GM19023 (cell line): ENCODE measurements around the gene DSCAML1.

Experiments used
- ATAC-seq: cut with Tn5 transposase; IDR thresholded peaks from one replicate; pipeline ENCODE4 v1.9.1; 2021; ENCODE audit warnings: mild to moderate bottlenecking, moderate library complexity; ENCODE audit not compliant: unreplicated experiment

Gene DSCAML1

GRCh38 chr11:117510646-117511045 lies 286.4 kb downstream of the DSCAML1 start:
- ATAC-seq, result no peak

GRCh38 chr11:117509543-117509942 lies 287.5 kb downstream of the DSCAML1 start:
- ATAC-seq, result no peak

- no peak for ATAC-seq
Observed at GRCh38 chr11:117506971-117507370, 290.0 kb downstream of the DSCAML1 start.

GRCh38 chr11:117505285-117505970 lies 291.6 kb downstream of the DSCAML1 start:
- ATAC-seq, result no peak

- ATAC-seq, result no peak
Observed at GRCh38 chr11:117502779-117503100, 294.3 kb downstream of the DSCAML1 start.

GRCh38 chr11:117502015-117502778 lies 294.8 kb downstream of the DSCAML1 start:
- no peak for ATAC-seq

- no peak for ATAC-seq
Observed at GRCh38 chr11:117501237-117501898, 295.6 kb downstream of the DSCAML1 start.

GRCh38 chr11:117498791-117499190 lies 298.2 kb downstream of the DSCAML1 start:
- no peak for ATAC-seq

- no peak for ATAC-seq
Observed at GRCh38 chr11:117497206-117497951, 299.6 kb downstream of the DSCAML1 start.

GRCh38 chr11:117495357-117495756 lies 301.7 kb downstream of the DSCAML1 start:
- no peak for ATAC-seq

GRCh38 chr11:117492578-117493251 lies 304.3 kb downstream of the DSCAML1 start:
- no peak for ATAC-seq

- ATAC-seq, result no peak
Observed at GRCh38 chr11:117490911-117491310, 306.1 kb downstream of the DSCAML1 start.

- no peak for ATAC-seq
Observed at GRCh38 chr11:117489999-117490679, 306.9 kb downstream of the DSCAML1 start.

- no peak for ATAC-seq
Observed at GRCh38 chr11:117488996-117489952, 307.7 kb downstream of the DSCAML1 start.

GRCh38 chr11:117486059-117486458 lies 311.0 kb downstream of the DSCAML1 start:
- no peak for ATAC-seq

GRCh38 chr11:117484156-117484555 lies 312.9 kb downstream of the DSCAML1 start:
- no peak for ATAC-seq

GRCh38 chr11:117483372-117483771 lies 313.6 kb downstream of the DSCAML1 start:
- no peak for ATAC-seq

- ATAC-seq, result no peak
Observed at GRCh38 chr11:117482881-117483280, 314.1 kb downstream of the DSCAML1 start.

- no peak for ATAC-seq
Observed at GRCh38 chr11:117481885-117482284, 315.1 kb downstream of the DSCAML1 start.
